COLO668 (cell line): ENCODE data around the gene PDPK1.
"Not testable (repeated sequence)": the region's sequence is repeated elsewhere in the genome, so short reads cannot be mapped to it uniquely, and the experiment has no call there.

Experiments used
- DNase-seq: peaks from one replicate; lab custom pipeline; 2025; ENCODE audit not compliant: unreplicated experiment; lab: John Stamatoyannopoulos, UW

The PDPK1 gene

GRCh38 chr16:2610781-2611498, 73.1 kb downstream of the PDPK1 start:
- DNase-seq, result no peak

DNA sequence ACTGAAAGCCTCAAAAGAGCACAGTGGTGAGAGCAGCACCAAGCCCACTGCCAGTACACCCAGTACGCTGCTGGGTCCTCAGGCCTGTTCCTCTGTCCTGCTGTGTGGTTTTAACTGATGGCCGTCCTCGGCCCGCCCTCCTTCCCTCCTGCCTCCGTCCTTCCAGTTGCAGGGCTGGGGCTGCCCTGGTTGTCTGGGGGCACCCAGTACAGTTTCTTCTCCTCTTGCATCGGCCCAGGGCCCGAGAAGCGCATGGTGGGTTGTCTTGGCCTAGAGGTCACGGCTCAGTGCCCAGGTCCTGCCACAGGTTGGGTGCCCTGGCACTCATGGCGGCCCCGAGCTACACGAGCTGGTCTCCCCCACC, 73.7 kb downstream of the PDPK1 start:
- DNase-seq, result no peak

DNA sequence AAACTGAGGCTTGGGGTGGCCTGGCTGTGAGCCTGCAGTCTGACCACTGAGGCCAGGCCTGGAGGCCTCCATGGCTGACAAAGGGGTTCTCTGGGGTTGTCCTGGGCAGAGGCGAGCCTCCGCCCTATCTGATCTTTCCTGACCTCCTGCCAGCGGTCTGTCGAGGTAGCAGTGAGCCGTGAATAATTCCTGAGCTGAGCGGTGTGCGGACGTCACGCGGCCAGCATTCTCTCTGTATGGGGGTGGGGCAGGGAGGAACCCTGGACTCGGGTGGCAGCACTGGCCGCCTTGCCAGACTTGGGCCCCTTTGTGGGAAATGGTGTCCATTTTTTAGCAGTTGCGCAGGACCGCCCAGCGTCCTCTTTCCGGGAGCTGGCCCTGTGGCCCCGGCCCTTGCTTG, 74.1 kb downstream of the PDPK1 start:
- DNase-seq, result not testable (repeated sequence)

GRCh38 chr16:2613251-2613650, 75.4 kb downstream of the PDPK1 start:
- not testable (repeated sequence) for DNase-seq

DNA sequence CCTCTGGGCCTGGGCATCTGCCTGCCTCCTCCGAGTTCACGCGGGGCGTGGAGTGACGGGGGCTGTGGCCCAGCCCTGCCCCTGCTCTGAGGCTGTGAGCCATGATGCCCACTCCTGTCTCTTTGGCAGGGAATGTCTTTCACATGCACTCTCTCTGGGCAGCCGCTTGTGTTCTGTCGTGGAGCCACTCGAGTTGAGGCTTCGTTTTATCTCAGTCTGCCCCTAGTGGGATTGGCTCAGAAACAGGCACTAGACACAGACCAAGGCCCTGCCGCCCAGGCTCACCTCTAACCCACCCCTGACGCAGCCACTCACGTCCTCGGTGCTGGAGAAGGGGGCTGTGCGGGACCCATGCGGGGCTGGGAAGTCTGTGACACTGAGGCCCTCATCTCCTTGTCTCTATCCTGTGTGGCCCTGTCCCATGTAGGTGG, 77.0 kb downstream of the PDPK1 start:
- DNase-seq, result no peak

DNA sequence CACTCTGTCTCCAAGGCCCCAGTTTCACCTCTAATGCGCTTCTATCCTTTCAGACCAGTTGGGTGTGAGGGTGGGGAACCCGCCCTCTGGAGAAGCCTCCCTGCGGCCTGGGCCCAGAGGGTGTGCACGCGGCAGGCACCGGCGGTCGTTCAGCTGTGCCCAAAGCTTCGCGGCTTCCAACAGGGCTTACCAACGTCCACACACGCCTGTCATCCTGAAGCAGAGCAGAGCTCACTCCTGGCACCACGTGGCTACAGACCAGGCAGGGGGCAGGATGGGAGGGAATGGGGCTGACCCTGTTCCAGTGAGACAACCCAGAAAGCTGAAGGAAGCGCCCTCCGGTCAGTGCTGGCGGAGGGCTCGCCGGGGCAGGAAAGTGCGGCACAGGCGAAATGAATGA, 81.1 kb downstream of the PDPK1 start:
- DNase-seq, result not testable (repeated sequence)

GRCh38 chr16:2619628-2620027, 81.8 kb downstream of the PDPK1 start:
- DNase-seq, result not testable (repeated sequence)

GRCh38 chr16:2620870-2621269, 83.0 kb downstream of the PDPK1 start:
- not testable (repeated sequence) for DNase-seq

- not testable (repeated sequence) for DNase-seq
Measured at GRCh38 chr16:2621395-2621794, 83.6 kb downstream of the PDPK1 start.

- DNase-seq, result not testable (repeated sequence)
Measured at GRCh38 chr16:2627075-2627474, 89.3 kb downstream of the PDPK1 start.

DNA sequence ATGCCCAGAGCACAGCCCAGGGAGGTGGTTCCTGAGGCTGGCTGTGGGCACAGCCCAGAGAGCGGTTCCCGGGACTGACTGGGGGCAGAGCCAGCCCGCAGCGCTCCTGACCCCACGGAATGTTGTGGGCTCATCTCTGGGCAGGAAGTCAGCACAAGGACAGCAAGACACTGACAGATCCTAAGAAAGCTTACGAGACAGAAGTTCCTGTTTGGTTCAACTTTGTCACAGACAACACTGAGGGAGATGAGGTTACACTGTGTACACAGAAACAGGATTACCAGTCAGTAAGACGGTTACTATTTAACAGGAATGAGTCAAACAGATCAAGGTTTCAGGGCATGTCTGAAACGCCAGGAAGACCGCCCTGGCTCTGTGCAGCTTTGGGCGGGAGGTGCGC, 93.4 kb downstream of the PDPK1 start:
- not testable (repeated sequence) for DNase-seq

GRCh38 chr16:2632291-2632690, 94.5 kb downstream of the PDPK1 start:
- DNase-seq, result not testable (repeated sequence)

DNA sequence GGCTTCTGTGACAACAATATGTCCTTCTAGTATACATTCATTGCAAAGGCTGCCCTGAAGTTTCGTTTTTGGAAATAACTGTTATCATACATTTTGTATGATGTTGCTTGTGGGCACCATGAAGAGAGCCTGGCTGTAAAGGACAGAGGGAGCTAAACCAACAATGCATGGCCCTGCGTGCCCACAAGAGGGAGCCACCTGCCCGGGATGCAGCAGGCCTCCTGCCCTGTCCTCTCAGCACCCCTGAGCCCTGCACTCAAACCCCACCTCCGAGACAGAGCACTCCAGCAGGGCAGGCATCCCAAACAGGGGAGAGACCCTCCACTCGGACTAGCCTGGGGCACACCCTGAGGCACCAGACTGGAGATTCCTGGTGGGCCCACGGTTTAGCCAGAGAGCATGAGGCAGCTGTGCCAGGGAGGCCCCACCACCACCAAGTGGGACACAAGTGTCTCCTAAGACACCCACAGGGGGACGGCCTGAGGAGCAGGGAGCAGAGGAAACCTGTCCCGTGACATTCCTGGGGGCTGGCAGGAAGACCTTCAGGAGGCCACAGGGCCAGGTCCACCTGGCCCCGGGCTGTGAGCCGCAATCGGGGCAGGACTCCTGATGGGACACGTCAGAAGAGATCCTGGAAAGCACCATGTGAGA, 101.4 kb downstream of the PDPK1 start:
- not testable (repeated sequence) for DNase-seq

GRCh38 chr16:2639722-2640072, 101.9 kb downstream of the PDPK1 start:
- not testable (repeated sequence) for DNase-seq

- not testable (repeated sequence) for DNase-seq
Measured at GRCh38 chr16:2642561-2642960, 104.7 kb downstream of the PDPK1 start.

DNA sequence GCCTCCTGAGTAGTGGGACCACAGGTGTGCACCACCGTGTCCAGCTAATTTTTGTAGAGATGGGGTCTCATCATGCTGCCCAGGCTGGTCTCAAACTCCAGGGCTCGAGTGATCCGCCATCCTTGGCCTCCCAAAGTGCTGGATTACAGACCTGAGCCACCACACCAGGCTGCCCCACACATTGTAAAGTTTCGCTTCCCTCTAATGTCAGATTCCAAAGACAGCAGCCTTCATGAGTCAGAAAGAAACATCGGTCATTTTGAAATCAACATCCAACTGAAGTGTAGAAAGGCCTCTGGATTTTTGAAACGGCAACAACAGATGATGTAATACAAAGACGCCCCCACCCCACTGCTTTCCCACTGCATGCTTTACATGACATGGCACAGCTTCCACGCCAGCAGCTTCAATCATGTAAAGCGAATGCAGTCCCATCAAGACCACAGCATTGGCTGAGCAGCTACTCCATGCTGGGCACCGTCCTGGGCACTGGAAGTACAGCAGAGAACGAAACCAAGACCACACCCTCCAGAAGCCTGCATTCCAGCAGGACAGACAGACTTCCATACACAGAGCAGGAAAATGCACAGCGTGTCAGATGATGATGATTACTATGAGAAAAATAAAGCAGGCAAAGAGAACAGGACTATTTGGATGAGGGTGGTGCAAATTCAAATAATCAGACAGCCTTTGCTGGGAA, 107.1 kb downstream of the PDPK1 start:
- DNase-seq, result not testable (repeated sequence)

DNA sequence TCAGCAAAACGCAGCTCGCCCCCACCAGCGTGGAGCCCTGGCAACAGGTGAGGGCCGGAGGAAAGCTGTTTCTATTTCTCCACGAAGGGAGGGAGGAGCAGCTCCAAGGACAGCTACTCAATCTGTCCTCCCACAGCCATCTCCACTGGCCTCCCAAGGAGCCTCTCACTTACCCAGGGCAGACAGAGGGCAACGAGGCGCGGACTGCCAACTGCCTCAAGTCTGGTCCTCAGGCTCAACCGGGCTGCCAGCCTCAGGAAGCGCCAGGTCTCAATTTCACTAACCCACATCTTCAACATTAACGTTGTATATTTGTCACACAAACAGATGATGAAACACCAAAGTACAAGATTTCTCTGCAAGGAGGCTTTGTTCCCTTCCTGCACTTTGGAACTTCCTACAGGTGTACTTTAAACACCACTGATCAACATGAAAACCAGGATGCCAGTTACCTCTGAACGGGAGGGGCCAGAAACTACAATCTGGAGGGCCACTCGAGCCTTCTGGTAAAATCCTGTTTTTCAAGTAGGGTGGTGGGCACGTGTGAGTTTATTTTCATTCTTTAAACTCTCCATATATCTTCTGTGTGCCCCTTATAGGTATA, 113.5 kb downstream of the PDPK1 start:
- DNase-seq, result not testable (repeated sequence)
